Inferior parietal cortex (tissue), 1 donor: ENCODE data around the gene STXBP5L.
"Not testable (repeated sequence)": the region's sequence is repeated elsewhere in the genome, so short reads cannot be mapped to it uniquely, and the experiment has no call there.

Experiments used
- DNase-seq: peaks from one replicate; pipeline ENCODE4 v3.0.0-alpha.2; 2016; ENCODE audit errors: extremely low spot score

The STXBP5L gene

GRCh38 chr3:121018917-121019321 lies 110.9 kb downstream of the STXBP5L start:
- DNase-seq: no peak

- DNase-seq: no peak
Observed at GRCh38 chr3:121063628-121064027, 155.6 kb downstream of the STXBP5L start.

- no peak for DNase-seq
Observed at GRCh38 chr3:121064121-121064520, 156.1 kb downstream of the STXBP5L start.

- no peak for DNase-seq
Observed at GRCh38 chr3:121072133-121072532, 164.1 kb downstream of the STXBP5L start.

- no peak for DNase-seq
Observed at GRCh38 chr3:121073011-121073410, 165.0 kb downstream of the STXBP5L start.

- DNase-seq: no peak
Observed at GRCh38 chr3:121075191-121075590, 167.2 kb downstream of the STXBP5L start.

- not testable (repeated sequence) for DNase-seq
Observed at GRCh38 chr3:121078378-121079101, 170.5 kb downstream of the STXBP5L start.

- no peak for DNase-seq
Observed at GRCh38 chr3:121096953-121097352, 188.9 kb downstream of the STXBP5L start.

GRCh38 chr3:121111086-121111485 lies 203.1 kb downstream of the STXBP5L start:
- DNase-seq: not testable (repeated sequence)

GRCh38 chr3:121111914-121112612 lies 204.1 kb downstream of the STXBP5L start:
- no peak for DNase-seq

- DNase-seq: no peak
Observed at GRCh38 chr3:121126033-121126706, 218.2 kb downstream of the STXBP5L start.

GRCh38 chr3:121126707-121127035 lies 218.7 kb downstream of the STXBP5L start:
- no peak for DNase-seq

GRCh38 chr3:121152573-121152972 lies 244.6 kb downstream of the STXBP5L start:
- DNase-seq: no peak

- DNase-seq: no peak
Observed at GRCh38 chr3:121153851-121154250, 245.8 kb downstream of the STXBP5L start.

- DNase-seq: no peak
Observed at GRCh38 chr3:121155028-121155427, 247.0 kb downstream of the STXBP5L start.

- no peak for DNase-seq
Observed at GRCh38 chr3:121165397-121165837, 257.4 kb downstream of the STXBP5L start.

- no peak for DNase-seq
Observed at GRCh38 chr3:121167374-121168139, 259.6 kb downstream of the STXBP5L start.

- DNase-seq: no peak
Observed at GRCh38 chr3:121175083-121175482, 267.1 kb downstream of the STXBP5L start.

- not testable (repeated sequence) for DNase-seq
Observed at GRCh38 chr3:121190626-121191025, 282.6 kb downstream of the STXBP5L start.

- no peak for DNase-seq
Observed at GRCh38 chr3:121202573-121202972, 294.6 kb downstream of the STXBP5L start.

GRCh38 chr3:121223116-121223515 lies 315.1 kb downstream of the STXBP5L start:
- DNase-seq: no peak

- no peak for DNase-seq
Observed at GRCh38 chr3:121228971-121229370, 321.0 kb downstream of the STXBP5L start.
